KOPT-K1 (cell line): Measurements from ENCODE around the gene GBGT1.
A peak's percentile ranks its signal among the peaks of the same experiment; 100 is the strongest.

Experiments used
- H3K27ac ChIP-seq: fragments of 200-600 bp; sonication (generic); 2 replicates; pipeline ENCODE4 v1.5.1; 2016; ENCODE audit warnings: antibody characterized with exemption, mild to moderate bottlenecking, low read depth, low read length; ENCODE audit not compliant: poor library complexity, severe bottlenecking
- H3K36me3 ChIP-seq: fragments of 200-600 bp; sonication (generic); 2 replicates; pipeline ENCODE4 v1.5.1; 2017; ENCODE audit warnings: antibody characterized with exemption, mild to moderate bottlenecking, low read length, moderate library complexity; ENCODE audit not compliant: insufficient read depth
- H3K9me3 ChIP-seq: fragments of 200-600 bp; sonication (generic); 2 replicates; pipeline ENCODE4 v1.5.1; 2017; ENCODE audit warnings: antibody characterized with exemption, low read length, mild to moderate bottlenecking; ENCODE audit not compliant: insufficient read depth, poor library complexity, severe bottlenecking

The GBGT1 gene

DNA sequence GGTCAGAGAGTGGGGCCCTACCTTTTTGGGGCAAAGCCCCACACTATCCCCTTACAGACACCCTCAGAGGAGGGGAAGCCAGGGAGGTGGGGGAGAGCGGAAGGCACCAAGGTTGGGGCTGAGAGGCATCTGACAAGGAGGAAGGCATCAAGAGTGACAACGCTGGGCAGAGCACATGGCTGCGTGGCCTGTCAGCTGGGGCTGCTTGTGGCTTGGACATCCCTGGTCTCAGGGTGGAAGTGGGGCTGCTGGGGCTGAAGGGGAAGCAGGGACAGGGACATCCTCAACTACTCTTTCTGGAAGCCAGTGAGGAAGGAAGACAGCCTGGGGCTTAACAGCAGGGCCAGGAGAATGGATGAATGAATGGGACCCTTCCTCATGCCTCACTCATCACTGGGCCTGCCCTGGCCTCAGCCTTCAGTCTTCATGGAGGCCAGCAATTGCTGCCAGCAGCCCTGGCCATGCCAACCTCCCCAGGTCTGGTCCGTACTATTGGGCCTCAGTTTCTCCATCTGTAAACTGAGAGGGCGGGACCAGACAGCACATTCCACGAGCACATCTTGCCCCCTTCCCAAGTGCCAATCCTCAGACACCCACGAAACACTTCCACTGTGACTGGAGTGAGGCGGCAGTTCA, 41.7 kb downstream of the GBGT1 start:
- Histone ChIP-seq H3K9me3 (no peaks in the 10 kb centered on the region), H3K27ac (no peak overlapping the region), H3K36me3 (peaks cover 2% of the 10 kb centered on the region; the same call in 1 of the 2 replicates)

DNA sequence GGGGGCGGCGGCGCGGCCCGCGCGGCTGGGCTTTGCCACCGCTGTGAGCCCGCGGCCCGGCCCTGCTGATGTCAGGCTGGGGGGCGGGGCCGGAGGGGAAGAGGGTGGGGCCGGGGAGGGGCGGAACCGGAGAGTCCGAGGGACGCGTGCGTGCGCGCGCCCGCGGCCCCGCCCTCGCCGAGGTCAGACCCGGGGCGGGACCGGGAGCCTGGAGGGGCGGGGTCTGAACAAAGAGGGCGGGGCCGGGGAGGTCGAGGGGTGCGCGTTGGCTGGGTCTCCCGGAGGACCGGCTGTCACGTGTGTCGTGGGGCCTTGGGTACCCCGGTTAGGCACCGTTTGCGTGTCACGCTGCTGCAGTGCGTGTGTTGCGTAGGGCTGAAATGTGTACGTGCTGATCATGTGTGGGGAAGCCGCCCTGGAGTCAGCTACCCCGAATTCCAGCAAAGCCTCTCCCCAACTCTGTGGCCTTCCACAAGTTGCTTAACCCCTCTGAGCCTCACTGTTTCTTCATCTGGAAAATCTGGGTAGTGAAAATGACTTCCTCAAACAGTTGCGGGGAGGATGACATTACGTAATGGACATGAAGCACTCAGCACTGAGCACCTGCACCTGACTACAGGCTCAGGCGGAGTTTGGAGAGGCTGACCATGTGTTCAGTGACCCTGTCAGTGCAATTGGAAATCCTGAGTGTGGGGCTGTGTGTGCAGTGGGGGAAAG, 42.4 kb downstream of the GBGT1 start, which contains the start of gene RALGDS:
TSS of gene RALGDS (minus strand) at position 43 of the 717 bp plus-strand sequence. CDS start 86 bp downstream, outside the sequence.
- H3K9me3 ChIP-seq = no peaks in the 10 kb centered on the region
- peak within 1 kb of the TSS; percentile 38 for H3K27ac ChIP-seq
- H3K36me3 ChIP-seq = no peaks in the 10 kb centered on the region; the same call in 1 of the 2 replicates

DNA sequence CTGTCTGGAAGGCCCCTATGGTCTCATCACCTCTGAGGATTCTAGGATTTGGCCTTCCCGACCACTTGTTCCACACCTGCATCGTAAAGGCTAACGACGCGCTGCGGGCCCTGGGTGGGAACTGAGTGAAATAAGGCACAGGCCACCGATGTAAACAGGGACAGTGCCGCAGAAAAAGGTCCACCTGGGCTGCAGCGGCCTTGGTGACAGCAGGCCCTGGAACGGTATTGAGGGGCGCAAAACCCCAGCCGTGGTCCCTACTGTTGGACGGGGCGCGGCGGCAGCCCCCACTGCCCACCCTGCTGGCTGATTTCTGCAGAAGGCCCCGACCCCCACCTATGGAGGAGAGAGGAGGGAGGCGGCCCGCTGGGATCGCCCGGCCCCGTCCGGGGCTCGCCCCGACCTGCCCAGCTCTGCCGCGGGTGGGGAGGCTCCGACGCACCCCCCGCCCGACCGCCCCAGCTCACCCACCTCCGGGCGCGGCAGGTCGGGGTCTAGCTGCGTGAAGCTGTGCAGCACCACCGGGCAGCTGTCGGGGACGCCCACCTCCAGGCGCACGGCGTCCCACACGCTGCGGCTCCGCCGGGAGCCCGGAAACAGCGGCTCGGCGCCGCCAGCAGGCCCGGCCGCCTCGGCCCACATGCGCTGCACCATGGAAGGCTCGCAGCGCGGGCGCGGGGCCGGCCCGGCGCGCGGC, 43.1 kb downstream of the GBGT1 start:
- no peaks in the 10 kb centered on the region; the same call in 1 of the 2 replicates for H3K36me3 ChIP-seq
- H3K27ac ChIP-seq = peak overlapping the region; percentile 38
- H3K9me3 ChIP-seq = no peaks in the 10 kb centered on the region

DNA sequence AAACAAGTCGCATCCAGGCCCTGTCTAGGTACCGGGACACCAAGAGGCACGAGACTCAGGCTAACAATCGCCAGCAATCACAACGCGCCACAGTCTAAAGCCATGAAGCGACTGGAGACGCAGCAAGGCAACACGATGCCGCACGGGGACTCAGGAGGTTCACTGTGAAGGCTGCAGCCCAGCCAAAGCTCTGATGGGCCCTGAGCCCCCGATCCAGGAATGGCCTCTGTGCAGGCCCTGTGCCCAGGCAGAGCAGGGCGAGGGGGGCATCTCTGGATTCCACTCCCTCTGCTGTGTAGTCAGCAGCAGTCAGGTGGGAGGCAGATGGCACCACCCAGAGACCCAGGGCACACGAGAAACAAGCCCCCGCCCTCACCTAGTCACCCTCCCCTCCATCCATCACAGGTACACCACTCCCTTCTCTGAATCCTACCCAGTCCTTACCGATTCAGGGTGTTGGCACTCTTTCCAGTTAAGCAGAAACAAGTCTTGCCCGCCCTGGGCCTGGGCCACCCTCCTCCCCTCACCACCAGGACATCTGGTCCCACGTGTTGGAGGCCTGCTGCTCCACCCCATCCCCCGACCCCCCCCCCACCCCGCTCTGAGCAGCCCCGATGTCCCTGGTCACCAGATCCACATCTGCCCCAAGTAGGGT, 43.7 kb downstream of the GBGT1 start:
- no peaks in the 10 kb centered on the region for H3K9me3 ChIP-seq
- no peaks in the 10 kb centered on the region; the same call in 1 of the 2 replicates for H3K36me3 ChIP-seq
- no peak overlapping the region for H3K27ac ChIP-seq

DNA sequence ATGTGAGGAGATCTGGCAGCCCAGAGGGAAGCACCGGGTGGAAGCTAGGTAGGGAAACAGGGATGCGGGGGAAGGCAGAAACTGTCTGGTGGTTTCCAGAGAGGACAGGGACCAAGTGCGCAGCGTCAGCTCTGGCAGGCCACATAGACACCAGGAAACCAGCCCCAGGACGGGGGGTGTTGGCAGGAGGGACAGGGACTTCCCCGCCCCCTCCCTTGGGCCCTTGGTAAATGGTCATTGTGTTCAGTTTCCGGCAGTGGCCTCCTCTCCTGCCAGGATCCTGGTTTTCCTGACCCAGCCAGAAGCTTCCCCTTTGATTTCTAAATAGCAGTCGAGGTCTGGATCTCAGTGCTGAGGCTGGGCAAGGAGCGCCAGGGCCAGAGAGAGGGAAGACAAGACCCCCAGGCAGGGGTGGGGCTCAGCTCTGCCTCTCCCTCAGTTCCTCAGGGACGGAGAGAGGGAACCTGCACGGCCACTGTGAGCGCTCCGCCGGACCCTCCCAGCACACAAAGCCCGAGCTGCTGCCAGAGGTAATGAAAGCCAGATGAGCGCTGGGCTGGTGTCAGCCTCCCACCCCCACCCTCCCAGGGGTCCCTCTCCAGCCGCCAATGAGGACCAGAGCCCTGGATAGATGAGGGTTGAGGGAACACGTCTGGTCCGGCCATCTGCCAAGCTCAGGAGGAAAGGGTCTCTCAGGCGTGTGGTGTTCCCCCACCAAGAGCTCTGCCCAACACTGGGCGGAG, 44.4 kb downstream of the GBGT1 start:
- Histone ChIP-seq H3K36me3 (no peaks in the 10 kb centered on the region; the same call in 1 of the 2 replicates), H3K27ac (no peak overlapping the region), H3K9me3 (no peaks in the 10 kb centered on the region)

DNA sequence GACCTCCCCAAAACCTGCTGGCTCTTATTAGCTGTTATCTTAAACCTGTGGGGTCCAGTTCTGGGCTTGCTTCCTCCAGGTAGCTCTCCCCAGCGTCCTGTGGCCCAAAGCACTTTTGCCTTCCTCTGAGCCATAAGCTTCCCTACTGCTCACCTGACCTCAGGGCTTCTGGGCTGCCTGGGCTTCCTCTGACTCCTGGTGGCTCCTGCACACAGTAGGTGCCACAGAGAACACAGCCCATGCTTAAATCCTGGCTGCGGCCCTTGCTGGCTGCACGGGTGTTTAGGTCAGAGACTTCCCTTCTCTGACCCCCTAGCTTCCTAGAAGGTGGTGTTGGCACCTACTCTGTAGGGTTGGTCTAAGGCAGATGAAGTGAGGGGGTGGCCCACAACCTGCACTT, 45.1 kb downstream of the GBGT1 start:
- Histone ChIP-seq H3K27ac (no peak overlapping the region), H3K36me3 (no peaks in the 10 kb centered on the region; the same call in 1 of the 2 replicates), H3K9me3 (no peaks in the 10 kb centered on the region)

DNA sequence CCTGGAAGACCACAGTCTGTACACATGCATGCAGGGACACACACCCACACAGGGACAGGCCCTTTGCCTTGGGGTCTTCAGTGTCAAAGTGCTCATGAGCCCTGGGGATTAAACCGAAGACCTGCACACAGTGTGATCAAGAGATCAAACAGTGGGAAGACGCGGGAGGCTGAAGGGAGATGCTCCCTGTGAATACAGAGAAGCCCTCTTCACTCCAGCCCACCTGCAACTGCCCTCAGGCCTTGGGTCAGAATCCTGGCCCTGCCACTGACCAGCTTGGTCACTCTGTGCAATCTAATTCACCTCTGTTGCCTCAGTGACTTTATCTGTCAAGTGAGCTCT, 45.6 kb downstream of the GBGT1 start:
- Histone ChIP-seq H3K36me3 (no peaks in the 10 kb centered on the region; the same call in 1 of the 2 replicates), H3K27ac (no peak overlapping the region), H3K9me3 (no peaks in the 10 kb centered on the region)

DNA sequence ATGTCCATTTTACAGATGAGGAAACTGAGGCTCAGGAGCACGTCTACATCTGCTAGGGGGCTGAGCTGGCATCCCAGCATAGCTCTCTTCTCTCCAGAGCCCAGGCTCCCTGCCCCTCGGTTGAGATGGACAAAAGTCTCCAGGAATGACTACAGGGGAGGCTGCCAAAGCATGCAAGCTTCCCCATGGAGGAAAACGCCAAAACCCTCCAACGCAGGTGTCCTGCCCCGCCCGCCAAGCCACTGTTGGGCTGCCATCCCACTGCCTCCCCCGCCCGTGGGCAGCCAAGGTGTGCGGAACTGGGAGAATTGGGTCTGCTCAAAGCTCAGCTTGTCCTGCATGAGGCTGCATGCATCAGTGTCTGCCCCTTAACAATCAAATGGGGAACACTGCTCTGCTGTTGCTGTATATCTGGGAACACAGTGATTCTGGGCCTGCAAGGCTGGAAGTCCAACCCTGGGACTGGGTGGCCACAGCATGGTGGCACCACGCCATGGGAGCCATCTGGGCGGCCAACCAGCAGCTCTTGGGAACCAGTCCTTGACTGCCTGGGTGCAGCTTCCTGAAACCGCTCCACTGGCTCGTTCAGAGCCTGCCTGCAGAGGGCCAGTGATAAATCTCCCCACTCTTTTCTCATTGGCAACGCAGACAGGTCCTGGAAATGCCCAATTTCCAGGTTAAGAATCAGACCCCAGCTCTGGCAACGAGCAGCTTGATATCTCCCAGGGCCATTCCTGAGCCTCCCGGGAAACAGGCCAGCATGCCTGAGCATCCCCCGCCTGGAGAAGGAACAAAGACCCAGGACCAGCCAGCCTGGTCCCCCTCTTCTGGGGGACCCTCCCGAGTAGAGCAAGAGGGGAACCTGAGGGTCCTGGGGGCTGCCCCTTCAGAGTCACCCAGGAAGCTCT, 46.2 kb downstream of the GBGT1 start:
- H3K9me3 ChIP-seq = no peaks in the 10 kb centered on the region
- no peaks in the 10 kb centered on the region; the same call in 1 of the 2 replicates for H3K36me3 ChIP-seq
- no peak overlapping the region for H3K27ac ChIP-seq

DNA sequence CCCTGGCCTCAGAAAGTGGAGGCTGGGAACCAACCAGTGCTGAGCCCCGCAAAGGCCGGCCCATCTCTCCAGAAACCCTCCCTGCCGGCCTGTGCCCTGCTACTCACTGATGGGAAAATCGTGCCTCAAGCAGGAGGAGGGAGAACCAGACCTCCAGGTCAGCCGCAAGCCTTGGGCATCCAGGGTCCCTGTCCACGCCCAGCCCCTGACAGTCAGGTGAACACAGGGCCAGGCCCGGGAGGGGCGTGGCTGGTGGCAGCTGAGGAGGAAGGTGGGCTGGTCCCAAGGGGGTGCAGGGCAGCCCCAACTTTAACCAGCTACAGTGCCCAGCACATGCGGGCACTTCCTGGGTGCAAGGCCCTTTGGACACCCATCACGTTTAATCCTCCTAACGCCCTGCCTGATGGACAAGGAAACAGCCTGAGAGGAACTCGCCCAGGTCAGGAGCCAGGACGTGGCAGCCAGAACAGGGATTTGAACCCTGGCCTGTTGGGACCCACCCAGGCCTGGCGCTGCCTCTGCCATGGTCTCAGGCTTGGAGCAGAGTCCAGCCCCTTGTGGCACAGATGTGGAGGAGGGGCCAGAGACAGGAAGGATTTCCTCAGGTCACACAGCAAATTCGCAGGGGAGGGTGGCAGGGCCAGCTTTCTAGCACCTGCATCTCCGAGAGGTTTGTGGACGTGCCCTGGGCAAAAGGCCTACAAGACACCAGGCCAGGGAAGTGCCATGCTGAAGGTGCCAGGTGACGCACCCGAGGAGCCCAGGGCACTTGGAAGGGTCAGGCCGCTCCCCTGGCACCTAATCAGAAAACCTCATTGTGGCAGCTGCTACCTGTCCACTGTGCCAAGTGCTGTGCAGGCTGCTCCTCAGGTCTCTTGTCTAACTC, 47.1 kb downstream of the GBGT1 start:
- Histone ChIP-seq H3K9me3 (no peaks in the 10 kb centered on the region), H3K27ac (no peak overlapping the region), H3K36me3 (peaks cover 4% of the 10 kb centered on the region; the same call in 1 of the 2 replicates)

DNA sequence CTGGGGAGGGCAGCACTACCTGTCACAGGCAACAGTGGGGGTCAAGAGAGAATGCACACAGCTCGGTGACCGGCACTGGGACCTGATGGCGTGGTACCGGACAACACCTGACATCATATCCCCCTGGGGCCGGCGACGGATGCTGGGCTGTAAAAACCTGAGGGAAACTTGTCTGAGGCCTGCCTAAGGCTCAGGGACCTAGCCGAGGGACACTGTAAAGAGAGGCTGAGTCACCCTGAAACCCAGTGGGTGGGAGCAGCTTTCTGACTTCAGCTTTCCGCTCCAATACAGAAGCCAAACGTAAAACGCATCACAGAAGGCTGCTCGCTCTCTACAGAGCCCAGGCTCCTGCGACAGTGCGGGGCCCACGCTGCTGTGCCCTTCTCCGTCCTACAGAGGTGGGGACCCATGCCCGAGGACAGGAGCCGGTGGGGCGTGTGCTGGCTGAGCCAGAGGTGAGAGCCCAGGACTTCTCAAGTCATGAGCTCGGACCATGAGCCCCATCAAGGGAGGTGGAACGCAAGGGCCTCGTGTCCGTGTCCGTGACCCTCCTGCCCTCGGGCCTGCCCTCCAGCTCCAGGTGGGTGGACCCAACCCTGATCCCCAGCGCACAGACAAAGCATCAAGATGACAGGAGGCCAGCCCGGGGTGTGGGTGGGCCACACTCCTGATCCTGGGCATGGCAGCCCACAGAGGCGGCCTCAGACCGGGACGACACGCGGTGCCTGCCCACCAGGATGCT, 47.9 kb downstream of the GBGT1 start:
- Histone ChIP-seq H3K9me3 (no peaks in the 10 kb centered on the region), H3K36me3 (peaks cover 10% of the 10 kb centered on the region; the same call in 1 of the 2 replicates), H3K27ac (peak overlapping the region; percentile 59)

DNA sequence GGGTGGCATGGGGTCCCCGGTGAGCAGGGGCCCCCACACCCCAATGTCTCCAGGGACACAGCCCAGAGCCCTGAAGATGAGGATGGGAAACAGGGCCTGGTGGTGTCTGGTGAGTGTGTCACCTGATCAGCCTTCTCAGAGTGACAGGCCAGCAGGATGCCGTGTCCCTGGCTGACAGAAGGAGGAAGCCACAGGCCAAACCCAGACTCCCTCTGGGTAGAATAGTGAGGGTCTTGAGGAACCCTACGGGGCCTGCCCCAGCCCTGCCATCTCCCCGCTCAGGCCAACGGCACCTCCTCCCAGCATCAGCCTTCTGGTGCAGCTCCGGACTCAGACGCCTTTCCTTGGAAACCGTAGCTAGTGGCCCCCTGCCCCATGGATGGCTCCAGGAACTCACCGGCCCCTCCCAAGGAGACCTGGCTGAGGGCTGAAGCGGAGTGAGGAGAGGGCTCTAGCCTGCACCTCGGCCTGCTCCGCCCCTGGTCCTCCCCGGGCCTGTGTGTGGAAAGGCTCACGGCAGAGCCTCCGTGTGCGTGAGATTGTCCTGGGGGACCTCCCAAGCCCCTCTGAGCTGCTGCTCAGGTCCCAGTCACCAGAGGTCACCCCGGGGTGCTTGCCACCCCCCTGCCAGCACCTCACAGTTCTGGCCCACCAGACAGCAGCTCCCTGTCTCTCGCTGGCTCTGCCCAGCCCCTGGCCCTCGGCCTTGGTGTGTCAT, 48.7 kb downstream of the GBGT1 start:
- Histone ChIP-seq H3K9me3 (no peaks in the 10 kb centered on the region), H3K27ac (peak overlapping the region; percentile 59), H3K36me3 (peaks cover 16% of the 10 kb centered on the region; the same call in 1 of the 2 replicates)
